HEK293 (cell line): ENCODE measurements around the gene SCUBE1.

ENCODE experiments used
- CTCF ChIA-PET: fragments of 350-600 bp; formaldehyde crosslinking; extraction: SDS; loops from one replicate; lab custom pipeline; 2021; ENCODE audit warnings: antibody characterized with exemption; lab: Yijun Ruan, JAX
- POLR2A ChIA-PET: fragments of 300-600 bp; formaldehyde crosslinking; extraction: SDS; loops from one replicate; lab custom pipeline; 2020; ENCODE audit warnings: antibody characterized with exemption, inconsistent platforms; lab: Yijun Ruan, JAX
- H3K27ac ChIP-seq: fragments of 200-500 bp; sonication (Bioruptor generic); 2 replicates; pipeline ENCODE4 v1.5.1; 2014; ENCODE audit warnings: low read depth, low read length, control low read depth, inconsistent platforms; ENCODE audit errors: extremely low read depth
- H3K36me3 ChIP-seq, 2 experiments: fragments of 200-500 bp in 1 of 2; sonication (Bioruptor generic) in 1 of 2; 1 replicate in 1 of 2; 2 replicates in 1 of 2; pipeline ENCODE4 v1.5.1; 2014 to 2017; ENCODE audit warnings: inconsistent platforms in 2 of 2, low read length in 2 of 2; ENCODE audit not compliant: control insufficient read depth in 2 of 2, insufficient read depth in 1 of 2
- H3K4me1 ChIP-seq: fragments of 200-500 bp; sonication (Bioruptor generic); 2 replicates; pipeline ENCODE4 v1.5.1; 2014; ENCODE audit warnings: mild to moderate bottlenecking, low read length, inconsistent platforms; ENCODE audit not compliant: control insufficient read depth, insufficient read depth
- H3K4me3 ChIP-seq: 2 replicates; pipeline ENCODE4 v1.5.1; 2011; ENCODE audit warnings: low read depth, mild to moderate bottlenecking, control low read depth, low read length, moderate library complexity
- H3K9me3 ChIP-seq: fragments of 200-500 bp; sonication (Bioruptor generic); 2 replicates; pipeline ENCODE4 v1.5.1; 2014; ENCODE audit warnings: low read depth, low read length, inconsistent platforms; ENCODE audit not compliant: control insufficient read depth, insufficient read depth
- GLIS1 ChIP-seq: fragments of 450-650 bp; formaldehyde crosslinking; IDR thresholded peaks from 2 replicates; pipeline ENCODE4 v1.5.1; 2016; ENCODE audit warnings: missing biosample characterization, missing genetic modification characterization
- GLIS2 ChIP-seq: fragments of 450-650 bp; formaldehyde crosslinking; IDR thresholded peaks from 2 replicates; pipeline ENCODE4 v1.5.1; 2016; ENCODE audit warnings: missing biosample characterization, missing genetic modification characterization
- IKZF3 ChIP-seq: fragments of 450-650 bp; IDR thresholded peaks from 2 replicates; pipeline ENCODE4 v1.5.0; 2018; ENCODE audit warnings: missing biosample characterization, mild to moderate bottlenecking, missing genetic modification characterization, moderate library complexity
- KLF1 ChIP-seq: fragments of 450-650 bp; formaldehyde crosslinking; IDR thresholded peaks from 2 replicates; pipeline ENCODE4 v1.5.1; 2016; ENCODE audit warnings: missing biosample characterization, missing genetic modification characterization
- KLF16 ChIP-seq: fragments of 450-650 bp; formaldehyde crosslinking; IDR thresholded peaks from 2 replicates; pipeline ENCODE4 v1.5.1; 2017; ENCODE audit warnings: missing biosample characterization, missing genetic modification characterization
- ZFP3 ChIP-seq: fragments of 450-650 bp; formaldehyde crosslinking; IDR thresholded peaks from 2 replicates; pipeline ENCODE4 v1.5.1; 2016; ENCODE audit warnings: low read depth, missing biosample characterization, missing genetic modification characterization
- ZIC2 ChIP-seq: fragments of 450-650 bp; formaldehyde crosslinking; IDR thresholded peaks from 2 replicates; pipeline ENCODE4 v1.5.1; 2016; ENCODE audit warnings: missing biosample characterization, missing genetic modification characterization
- ZNF391 ChIP-seq: fragments of 450-650 bp; formaldehyde crosslinking; IDR thresholded peaks from 2 replicates; pipeline ENCODE4 v1.5.1; 2016; ENCODE audit warnings: low read depth, missing biosample characterization, missing genetic modification characterization, borderline replicate concordance
- ZNF654 ChIP-seq: fragments of 450-650 bp; formaldehyde crosslinking; IDR thresholded peaks from 2 replicates; pipeline ENCODE4 v1.5.1; 2016; ENCODE audit warnings: low read depth, missing biosample characterization, missing genetic modification characterization
- ZNF707 ChIP-seq: fragments of 450-650 bp; formaldehyde crosslinking; IDR thresholded peaks from 2 replicates; pipeline ENCODE4 v1.5.1; 2016; ENCODE audit warnings: missing biosample characterization, missing genetic modification characterization
- ZNF768 ChIP-seq: fragments of 450-650 bp; formaldehyde crosslinking; IDR thresholded peaks from 2 replicates; pipeline ENCODE4 v1.5.1; 2018; ENCODE audit warnings: missing biosample characterization, mild to moderate bottlenecking, missing genetic modification characterization
- ZSCAN16 ChIP-seq: fragments of 450-650 bp; formaldehyde crosslinking; IDR thresholded peaks from 2 replicates; pipeline ENCODE4 v1.5.1; 2016; ENCODE audit warnings: missing biosample characterization, missing genetic modification characterization
- TF ChIP-seq, protein P1 (sequence below): fragments of 450-650 bp; formaldehyde crosslinking; IDR thresholded peaks from 2 replicates; pipeline ENCODE4 v1.5.1; 2016; ENCODE audit warnings: missing biosample characterization, missing genetic modification characterization
- TF ChIP-seq, protein P2 (sequence below): fragments of 450-650 bp; formaldehyde crosslinking; IDR thresholded peaks from 2 replicates; pipeline ENCODE4 v1.5.1; 2016; ENCODE audit warnings: missing biosample characterization, missing genetic modification characterization
- TF ChIP-seq, protein P3 (sequence below): fragments of 450-650 bp; formaldehyde crosslinking; IDR thresholded peaks from 2 replicates; pipeline ENCODE4 v1.5.1; 2016; ENCODE audit warnings: missing biosample characterization, missing genetic modification characterization
- TF ChIP-seq, protein P4 (sequence below): fragments of 450-650 bp; formaldehyde crosslinking; IDR thresholded peaks from 2 replicates; pipeline ENCODE4 v1.5.1; 2016; ENCODE audit warnings: missing biosample characterization, missing genetic modification characterization

The SCUBE1 gene

GRCh38 chr22:43160497-43161126 is 182.6 kb downstream of the SCUBE1 start:
- H3K36me3 ChIP-seq, result peaks cover 0 to 4% of the 10 kb centered on the region in 2 experiments; a peak in 1 of 3 replicates
- peak; percentile 82 for TF ChIP-seq ZFP3 (tag by site-specific recombination)
- TF ChIP-seq ZNF768 (tag by site-specific recombination), result peak; percentile 87
- no peak for TF ChIP-seq ZNF707
- TF ChIP-seq, protein P1, sequence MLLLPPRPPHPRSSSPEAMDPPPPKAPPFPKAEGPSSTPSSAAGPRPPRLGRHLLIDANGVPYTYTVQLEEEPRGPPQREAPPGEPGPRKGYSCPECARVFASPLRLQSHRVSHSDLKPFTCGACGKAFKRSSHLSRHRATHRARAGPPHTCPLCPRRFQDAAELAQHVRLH, result peak; percentile 39; the same call in 1 of the 2 replicates
- no peaks in the 10 kb centered on the region for H3K9me3 ChIP-seq
- H3K4me3 ChIP-seq, result no peak overlapping the region
- POLR2A ChIA-PET, result no interaction called here
- H3K27ac ChIP-seq, result no peak overlapping the region
- CTCF ChIA-PET, result interaction anchor here (0.6 to 1.5 kb wide), 3 partner anchors 18 to 100 kb away, joined by 3 to 4 read pairs (median 3); no protein-coding TSS in a partner anchor
- H3K4me1 ChIP-seq, result no peaks in the 10 kb centered on the region

- no peaks in the 10 kb centered on the region for H3K4me1 ChIP-seq
- H3K27ac ChIP-seq, result no peak overlapping the region
- no peak for TF ChIP-seq KLF16 (tag by site-specific recombination)
- TF ChIP-seq, protein P2, sequence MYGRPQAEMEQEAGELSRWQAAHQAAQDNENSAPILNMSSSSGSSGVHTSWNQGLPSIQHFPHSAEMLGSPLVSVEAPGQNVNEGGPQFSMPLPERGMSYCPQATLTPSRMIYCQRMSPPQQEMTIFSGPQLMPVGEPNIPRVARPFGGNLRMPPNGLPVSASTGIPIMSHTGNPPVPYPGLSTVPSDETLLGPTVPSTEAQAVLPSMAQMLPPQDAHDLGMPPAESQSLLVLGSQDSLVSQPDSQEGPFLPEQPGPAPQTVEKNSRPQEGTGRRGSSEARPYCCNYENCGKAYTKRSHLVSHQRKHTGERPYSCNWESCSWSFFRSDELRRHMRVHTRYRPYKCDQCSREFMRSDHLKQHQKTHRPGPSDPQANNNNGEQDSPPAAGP (tag by site-specific recombination), result peak; percentile 24; the same call in 1 of the 2 replicates
- TF ChIP-seq, protein P3, sequence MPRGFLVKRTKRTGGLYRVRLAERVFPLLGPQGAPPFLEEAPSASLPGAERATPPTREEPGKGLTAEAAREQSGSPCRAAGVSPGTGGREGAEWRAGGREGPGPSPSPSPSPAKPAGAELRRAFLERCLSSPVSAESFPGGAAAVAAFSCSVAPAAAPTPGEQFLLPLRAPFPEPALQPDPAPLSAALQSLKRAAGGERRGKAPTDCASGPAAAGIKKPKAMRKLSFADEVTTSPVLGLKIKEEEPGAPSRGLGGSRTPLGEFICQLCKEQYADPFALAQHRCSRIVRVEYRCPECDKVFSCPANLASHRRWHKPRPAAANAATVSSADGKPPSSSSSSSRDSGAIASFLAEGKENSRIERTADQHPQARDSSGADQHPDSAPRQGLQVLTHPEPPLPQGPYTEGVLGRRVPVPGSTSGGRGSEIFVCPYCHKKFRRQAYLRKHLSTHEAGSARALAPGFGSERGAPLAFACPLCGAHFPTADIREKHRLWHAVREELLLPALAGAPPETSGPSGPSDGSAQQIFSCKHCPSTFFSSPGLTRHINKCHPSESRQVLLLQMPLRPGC (tag by site-specific recombination), result 0 out of 2 replicates have a peak, but pooled peaks have one; percentile 32
- TF ChIP-seq GLIS2 (tag by site-specific recombination), result peak; percentile 42; the same call in 1 of the 2 replicates
- TF ChIP-seq IKZF3 (tag by site-specific recombination), result peak; percentile 67
- no peak for TF ChIP-seq ZNF391 (tag by site-specific recombination)
- peak; percentile 30; the same call in 1 of the 2 replicates for TF ChIP-seq ZIC2 (tag by site-specific recombination)
- TF ChIP-seq, protein P4, sequence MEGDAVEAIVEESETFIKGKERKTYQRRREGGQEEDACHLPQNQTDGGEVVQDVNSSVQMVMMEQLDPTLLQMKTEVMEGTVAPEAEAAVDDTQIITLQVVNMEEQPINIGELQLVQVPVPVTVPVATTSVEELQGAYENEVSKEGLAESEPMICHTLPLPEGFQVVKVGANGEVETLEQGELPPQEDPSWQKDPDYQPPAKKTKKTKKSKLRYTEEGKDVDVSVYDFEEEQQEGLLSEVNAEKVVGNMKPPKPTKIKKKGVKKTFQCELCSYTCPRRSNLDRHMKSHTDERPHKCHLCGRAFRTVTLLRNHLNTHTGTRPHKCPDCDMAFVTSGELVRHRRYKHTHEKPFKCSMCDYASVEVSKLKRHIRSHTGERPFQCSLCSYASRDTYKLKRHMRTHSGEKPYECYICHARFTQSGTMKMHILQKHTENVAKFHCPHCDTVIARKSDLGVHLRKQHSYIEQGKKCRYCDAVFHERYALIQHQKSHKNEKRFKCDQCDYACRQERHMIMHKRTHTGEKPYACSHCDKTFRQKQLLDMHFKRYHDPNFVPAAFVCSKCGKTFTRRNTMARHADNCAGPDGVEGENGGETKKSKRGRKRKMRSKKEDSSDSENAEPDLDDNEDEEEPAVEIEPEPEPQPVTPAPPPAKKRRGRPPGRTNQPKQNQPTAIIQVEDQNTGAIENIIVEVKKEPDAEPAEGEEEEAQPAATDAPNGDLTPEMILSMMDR (tag by site-specific recombination), result peak; percentile 43; the same call in 1 of the 2 replicates
- peak; percentile 39 for TF ChIP-seq ZNF654
- peak; percentile 95 for TF ChIP-seq GLIS1 (tag by site-specific recombination)
- TF ChIP-seq KLF1 (tag by site-specific recombination), result peak; percentile 86
- TF ChIP-seq ZSCAN16 (tag by site-specific recombination), result no peak
- CTCF ChIA-PET, result interaction anchor here (0.6 to 0.9 kb wide), 4 partner anchors 12 to 422 kb away, joined by 3 to 4 read pairs (median 4); no protein-coding TSS in a partner anchor
- H3K9me3 ChIP-seq, result no peaks in the 10 kb centered on the region
- no peak overlapping the region for H3K4me3 ChIP-seq
- peaks cover 0 to 4% of the 10 kb centered on the region in 2 experiments; a peak in 1 of 3 replicates for H3K36me3 ChIP-seq
- POLR2A ChIA-PET, result interaction anchor here (0.6 kb wide), 1 partner anchor 27 kb away, joined by 3 read pairs; the partner anchor contains the start of gene TTLL12
Observed at GRCh38 chr22:43159484-43160178, 183.5 kb downstream of the SCUBE1 start.
